CD4-positive, alpha-beta T cell treated with Interleukin-4 for 1 hour (primary cell): ENCODE results near the gene MYT1.
"Not testable (repeated sequence)": the region's sequence is repeated elsewhere in the genome, so short reads cannot be mapped to it uniquely, and the experiment has no call there.

ENCODE experiments used
- DNase-seq, 2 donors: peaks; one replicate each; pipeline ENCODE4 v3.0.0-alpha.2; 2020 to 2022

The MYT1 gene

GRCh38 chr20:64280460-64280843 lies 116.2 kb downstream of the MYT1 start:
- DNase-seq = no peak

DNA sequence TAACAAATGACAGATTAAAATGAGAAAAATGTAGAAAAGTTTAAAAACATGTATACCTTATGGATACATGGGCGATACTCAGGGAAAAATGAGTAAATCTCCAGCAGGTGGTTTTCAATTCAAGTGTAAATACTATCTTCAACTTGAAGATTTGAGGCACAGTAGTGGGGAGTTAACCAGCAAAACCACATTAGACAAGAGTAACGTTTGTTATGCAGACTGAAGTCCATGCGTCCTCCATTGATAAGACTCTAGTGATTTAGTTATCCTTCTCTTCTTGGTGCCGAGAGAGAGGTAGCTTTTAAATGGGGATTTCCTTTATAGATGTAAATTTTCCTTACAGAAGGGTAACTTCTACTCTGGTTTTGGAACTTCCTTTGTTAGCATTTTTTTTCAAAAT lies 119.4 kb downstream of the MYT1 start:
- no peak for DNase-seq

GRCh38 chr20:64285579-64286446 lies 121.6 kb downstream of the MYT1 start:
- DNase-seq = peak; percentile 79 to 88

DNA sequence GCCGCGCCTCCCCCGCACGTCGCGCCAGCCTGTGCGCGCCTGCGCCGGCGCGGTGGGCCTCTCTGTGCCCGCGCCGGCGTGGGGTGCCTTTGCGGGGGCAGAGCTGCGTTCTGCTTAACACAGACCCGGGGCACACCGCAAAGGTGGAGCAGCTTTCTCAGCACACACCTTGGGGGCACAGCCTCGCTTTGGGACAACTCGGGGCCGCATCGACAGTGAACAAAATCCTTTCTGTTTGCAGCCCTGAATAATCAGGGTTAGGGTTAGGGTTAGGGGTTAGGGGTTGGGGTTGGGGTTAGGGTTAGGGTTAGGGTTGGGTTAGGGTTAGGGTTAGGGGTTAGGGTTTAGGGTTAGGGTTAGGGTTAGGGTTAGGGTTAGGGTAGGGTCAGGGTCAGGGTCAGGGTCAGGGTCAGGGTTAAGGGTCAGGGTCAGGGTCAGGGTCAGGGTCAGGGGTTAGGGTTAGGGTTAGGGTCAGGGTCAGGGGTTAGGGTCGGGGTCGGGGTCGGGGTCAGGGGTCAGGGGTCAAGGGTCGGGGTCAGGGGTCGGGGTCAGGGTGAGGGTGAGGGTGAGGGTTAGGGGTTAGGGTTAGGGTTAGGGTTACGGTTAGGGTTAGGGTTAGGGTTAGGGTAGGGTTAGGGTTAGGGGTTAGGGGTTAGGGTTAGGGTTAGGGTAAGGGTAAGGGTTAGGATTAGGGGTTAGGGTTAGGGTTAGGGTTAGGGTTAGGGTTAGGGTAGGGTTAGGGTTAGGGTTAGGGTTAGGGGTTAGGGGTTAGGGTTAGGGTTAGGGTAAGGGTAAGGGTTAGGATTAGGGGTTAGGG lies 122.4 kb downstream of the MYT1 start:
- peak in 1 of 2 donors; percentile 20 for DNase-seq

DNA sequence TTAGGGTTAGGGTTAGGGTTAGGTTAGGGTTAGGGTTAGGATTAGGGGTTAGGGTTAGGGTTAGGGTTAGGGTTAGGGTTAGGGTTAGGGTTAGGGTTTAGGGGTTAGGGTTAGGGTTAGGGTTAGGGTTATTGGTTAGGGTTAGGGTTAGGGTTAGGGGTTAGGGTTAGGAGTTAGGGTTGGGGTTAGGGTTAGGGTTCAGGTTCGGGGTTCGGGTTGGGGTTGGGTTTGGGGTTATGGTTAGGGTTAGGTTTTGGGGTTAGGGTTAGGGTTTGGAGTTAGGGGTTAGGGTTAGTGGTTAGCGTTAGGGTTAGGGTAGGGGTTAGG lies 123.0 kb downstream of the MYT1 start:
- DNase-seq = not testable (repeated sequence)
